ENCODE results near the gene FRS2. TPM values are rescaled to one million over a fixed set of nuclear protein-coding genes. Genes with fewer than 3 reads are reported as not detected.

FRS2 gene
- total RNA-seq, 6 donors from 2014 or later = 14.3 to 54.1 (median 24.7) TPM

GRCh38 chr12:69545081-69545480, 74.9 kb downstream of the FRS2 start:
- H3K27ac ChIP-seq = no peak overlapping the region
- H3K9me3 ChIP-seq = peaks cover 0 to 5% (median 0%) of the 10 kb centered on the region in 4 donors
- WGBS, 2 donors = 73 to 86% methylated on average over 1 of the region's 1 CpG
- no peak for ATAC-seq (ENCODE audit: low FRiP score in 2 of 2)
- H3K4me1 ChIP-seq = no peaks in the 10 kb centered on the region
- TF ChIP-seq EP300 (IDR thresholded peaks at IDR 0.05) (no peak), CTCF (IDR thresholded peaks at IDR 0.05) (no peak), POLR2AphosphoS5 (IDR thresholded peaks at IDR 0.05) (no peak), POLR2A (IDR thresholded peaks at IDR 0.05) (no peak)
- peaks cover 0 to 4% (median 0%) of the 10 kb centered on the region in 4 donors for H3K36me3 ChIP-seq
- H3K4me3 ChIP-seq = no peak overlapping the region
- no peak for DNase-seq
- no peaks in the 10 kb centered on the region for H3K27me3 ChIP-seq

GRCh38 chr12:69546693-69547438, 76.7 kb downstream of the FRS2 start:
- ATAC-seq (ENCODE audit: low FRiP score in 2 of 2) (no peak), DNase-seq (no peak)
- Histone ChIP-seq H3K27ac (no peak overlapping the region), H3K36me3 (no peaks in the 10 kb centered on the region), H3K4me3 (no peak overlapping the region), H3K27me3 (no peaks in the 10 kb centered on the region), H3K4me1 (no peaks in the 10 kb centered on the region), H3K9me3 (peaks cover 0 to 5% (median 0%) of the 10 kb centered on the region in 4 donors)
- WGBS, 2 donors = 90 to 94% methylated on average over 7 of the region's 7 CpGs
- TF ChIP-seq CTCF (IDR thresholded peaks at IDR 0.05) (no peak), POLR2A (IDR thresholded peaks at IDR 0.05) (no peak), POLR2AphosphoS5 (IDR thresholded peaks at IDR 0.05) (no peak), EP300 (IDR thresholded peaks at IDR 0.05) (no peak)

- peaks cover 0 to 11% (median 3%) of the 10 kb centered on the region in 4 donors for H3K4me1 ChIP-seq
- DNase-seq = no peak
- H3K27ac ChIP-seq = no peak overlapping the region
- no peaks in the 10 kb centered on the region for H3K36me3 ChIP-seq
- no peaks in the 10 kb centered on the region for H3K27me3 ChIP-seq
- TF ChIP-seq POLR2AphosphoS5 (IDR thresholded peaks at IDR 0.05) (no peak), CTCF (IDR thresholded peaks at IDR 0.05) (no peak), EP300 (IDR thresholded peaks at IDR 0.05) (no peak), POLR2A (IDR thresholded peaks at IDR 0.05) (no peak)
- no peak overlapping the region for H3K4me3 ChIP-seq
- peaks cover 0 to 5% (median 0%) of the 10 kb centered on the region in 4 donors for H3K9me3 ChIP-seq
- ATAC-seq (ENCODE audit: low FRiP score in 2 of 2) = no peak
Measured at GRCh38 chr12:69548687-69549086, 78.5 kb downstream of the FRS2 start.

- Histone ChIP-seq H3K4me1 (peaks cover 0 to 19% (median 9%) of the 10 kb centered on the region in 4 donors), H3K27ac (no peak overlapping the region), H3K4me3 (no peak overlapping the region), H3K9me3 (no peaks in the 10 kb centered on the region), H3K36me3 (no peaks in the 10 kb centered on the region), H3K27me3 (no peaks in the 10 kb centered on the region)
- WGBS, 2 donors = 92 to 97% methylated on average over 8 of the region's 8 CpGs
- TF ChIP-seq POLR2A (IDR thresholded peaks at IDR 0.05) (no peak), CTCF (IDR thresholded peaks at IDR 0.05) (no peak), EP300 (IDR thresholded peaks at IDR 0.05) (no peak), POLR2AphosphoS5 (IDR thresholded peaks at IDR 0.05) (no peak)
- DNase-seq (no peak), ATAC-seq (ENCODE audit: low FRiP score in 2 of 2) (no peak)
Measured at GRCh38 chr12:69550569-69551350, 80.6 kb downstream of the FRS2 start.
